HEK293T (cell line): Measurements from ENCODE around the gene PLEKHM2.

Source experiments
- BHLHE40 ChIP-seq: fragments of 450-650 bp; IDR thresholded peaks from 2 replicates; pipeline ENCODE4 v1.6.1; 2016; ENCODE audit warnings: mild to moderate bottlenecking, moderate library complexity, borderline replicate concordance
- ELF4 ChIP-seq: fragments of 450-650 bp; IDR thresholded peaks from 2 replicates; pipeline ENCODE4 v1.6.1; 2017; ENCODE audit warnings: antibody characterized with exemption
- FOXK2 ChIP-seq: fragments of 450-650 bp; IDR thresholded peaks from 2 replicates; pipeline ENCODE4 v1.6.1; 2016; ENCODE audit warnings: mild to moderate bottlenecking
- HDGF ChIP-seq: fragments of 450-650 bp; IDR thresholded peaks from 2 replicates; pipeline ENCODE4 v1.6.1; 2017; ENCODE audit warnings: antibody characterized with exemption, borderline replicate concordance
- NFRKB ChIP-seq: fragments of 450-650 bp; IDR thresholded peaks from 2 replicates; pipeline ENCODE4 v1.6.1; 2016; ENCODE audit warnings: mild to moderate bottlenecking, moderate library complexity
- SP1 ChIP-seq: fragments of 450-650 bp; IDR thresholded peaks from 2 replicates; pipeline ENCODE4 v1.6.1; 2017
- SUZ12 ChIP-seq: fragments of 450-650 bp; IDR thresholded peaks from 2 replicates; pipeline ENCODE4 v1.6.1; 2016; ENCODE audit warnings: mild to moderate bottlenecking
- TARDBP ChIP-seq: fragments of 450-650 bp; IDR thresholded peaks from 2 replicates; pipeline ENCODE4 v1.6.1; 2016
- ZNF384 ChIP-seq: fragments of 450-650 bp; IDR thresholded peaks from 2 replicates; pipeline ENCODE4 v1.6.1; 2016
- TF ChIP-seq, protein P1 (sequence below): fragments of 450-650 bp; IDR thresholded peaks from 2 replicates; pipeline ENCODE4 v1.6.1; 2016

DNA sequence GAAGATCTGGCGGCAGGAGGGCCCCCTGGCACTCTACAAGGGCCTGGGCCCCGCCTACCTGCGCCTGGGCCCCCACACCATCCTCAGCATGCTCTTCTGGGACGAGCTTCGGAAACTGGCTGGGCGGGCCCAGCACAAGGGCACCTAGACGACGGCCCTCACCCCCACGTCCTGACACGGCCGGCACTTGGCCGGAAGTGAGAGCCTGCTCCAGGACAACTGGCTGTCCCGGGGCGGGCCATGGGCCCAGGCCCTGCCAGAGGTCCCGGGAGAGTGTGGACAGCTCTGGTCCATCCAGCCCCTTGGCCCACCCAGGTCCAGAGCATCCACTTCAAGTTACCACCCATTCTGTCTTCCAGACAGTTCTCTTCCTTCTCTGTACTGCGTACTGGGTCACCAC is 55.1 kb downstream of the PLEKHM2 start:
- no peak for TF ChIP-seq ELF4
- TF ChIP-seq TARDBP: no peak
- no peak for TF ChIP-seq NFRKB
- no peak for TF ChIP-seq FOXK2
- TF ChIP-seq SUZ12: no peak
- TF ChIP-seq SP1: no peak
- TF ChIP-seq HDGF: no peak
- TF ChIP-seq, protein P1, sequence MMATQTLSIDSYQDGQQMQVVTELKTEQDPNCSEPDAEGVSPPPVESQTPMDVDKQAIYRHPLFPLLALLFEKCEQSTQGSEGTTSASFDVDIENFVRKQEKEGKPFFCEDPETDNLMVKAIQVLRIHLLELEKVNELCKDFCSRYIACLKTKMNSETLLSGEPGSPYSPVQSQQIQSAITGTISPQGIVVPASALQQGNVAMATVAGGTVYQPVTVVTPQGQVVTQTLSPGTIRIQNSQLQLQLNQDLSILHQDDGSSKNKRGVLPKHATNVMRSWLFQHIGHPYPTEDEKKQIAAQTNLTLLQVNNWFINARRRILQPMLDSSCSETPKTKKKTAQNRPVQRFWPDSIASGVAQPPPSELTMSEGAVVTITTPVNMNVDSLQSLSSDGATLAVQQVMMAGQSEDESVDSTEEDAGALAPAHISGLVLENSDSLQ: no peak
- TF ChIP-seq BHLHE40: no peak
- no peak for TF ChIP-seq ZNF384
